ENCODE results near the gene SLC38A4. TPM values are rescaled to one million over a fixed set of nuclear protein-coding genes. Genes with fewer than 3 reads are reported as not detected.
A peak's percentile ranks its signal among the peaks of the same experiment; 100 is the strongest.

Gene SLC38A4, protein sequence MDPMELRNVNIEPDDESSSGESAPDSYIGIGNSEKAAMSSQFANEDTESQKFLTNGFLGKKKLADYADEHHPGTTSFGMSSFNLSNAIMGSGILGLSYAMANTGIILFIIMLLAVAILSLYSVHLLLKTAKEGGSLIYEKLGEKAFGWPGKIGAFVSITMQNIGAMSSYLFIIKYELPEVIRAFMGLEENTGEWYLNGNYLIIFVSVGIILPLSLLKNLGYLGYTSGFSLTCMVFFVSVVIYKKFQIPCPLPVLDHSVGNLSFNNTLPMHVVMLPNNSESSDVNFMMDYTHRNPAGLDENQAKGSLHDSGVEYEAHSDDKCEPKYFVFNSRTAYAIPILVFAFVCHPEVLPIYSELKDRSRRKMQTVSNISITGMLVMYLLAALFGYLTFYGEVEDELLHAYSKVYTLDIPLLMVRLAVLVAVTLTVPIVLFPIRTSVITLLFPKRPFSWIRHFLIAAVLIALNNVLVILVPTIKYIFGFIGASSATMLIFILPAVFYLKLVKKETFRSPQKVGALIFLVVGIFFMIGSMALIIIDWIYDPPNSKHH
- 1 to 10 TPM; 1.0 to 5.9 (median 1.7) TPM for total RNA-seq

DNA sequence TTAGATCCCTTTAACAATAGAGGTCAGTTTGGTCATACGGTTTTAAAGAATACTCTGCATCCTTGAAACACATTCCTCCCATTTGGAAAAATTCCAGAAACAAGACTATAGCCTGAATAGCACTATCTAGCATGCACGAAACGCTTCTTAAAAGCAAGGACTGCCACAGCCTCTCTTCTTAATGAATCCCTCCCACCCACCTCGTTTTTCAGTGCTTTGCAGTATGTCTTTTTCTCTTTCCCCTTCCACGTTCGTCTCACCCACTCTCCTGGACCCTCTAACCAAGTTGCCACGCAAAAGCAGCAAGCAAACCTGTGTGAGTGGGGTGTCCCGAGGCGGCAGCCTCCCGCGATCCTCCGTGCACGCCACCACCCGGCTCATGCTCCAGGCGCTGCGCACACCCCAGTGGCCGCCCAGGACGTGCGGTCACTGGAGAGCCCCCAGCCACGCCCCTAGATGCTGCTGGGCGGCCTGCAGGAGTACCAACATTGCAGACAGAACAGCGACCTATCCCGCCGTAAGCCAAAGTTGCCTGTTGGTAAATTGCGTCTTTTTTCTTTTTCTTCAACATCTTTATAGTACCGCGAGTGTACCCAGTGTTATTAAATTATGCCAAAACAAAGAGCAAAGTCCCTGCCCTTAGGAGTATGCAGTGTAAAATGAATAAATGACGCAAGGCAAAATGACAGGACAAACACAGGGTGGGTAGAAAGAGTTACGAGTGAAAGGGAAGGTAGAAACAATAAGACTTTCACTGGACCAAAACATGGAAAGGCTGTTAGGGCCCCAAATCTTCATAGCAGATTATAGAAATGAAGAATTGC, at the start of gene SLC38A4:
Gene SLC38A4, minus strand, starts transcription at position 407 of the 824 bp plus-strand sequence. CDS start 32,926 bp downstream, outside the sequence.
- H3K27ac ChIP-seq = no peak within 1 kb of the TSS
- peak in 1 of 2 donors; percentile 26 for DNase-seq
- H3K9me3 ChIP-seq = no peaks in the 10 kb centered on the region
- intact Hi-C loops (cut with DNase I; ENCODE audit: low total_unique reads) = no loop called here
- H3K36me3 ChIP-seq = no peaks in the 10 kb centered on the region
- H3K27me3 ChIP-seq = no peaks in the 10 kb centered on the region
- TF ChIP-seq POLR2A (IDR thresholded peaks at IDR 0.05) = no peak
- TF ChIP-seq, protein P1, sequence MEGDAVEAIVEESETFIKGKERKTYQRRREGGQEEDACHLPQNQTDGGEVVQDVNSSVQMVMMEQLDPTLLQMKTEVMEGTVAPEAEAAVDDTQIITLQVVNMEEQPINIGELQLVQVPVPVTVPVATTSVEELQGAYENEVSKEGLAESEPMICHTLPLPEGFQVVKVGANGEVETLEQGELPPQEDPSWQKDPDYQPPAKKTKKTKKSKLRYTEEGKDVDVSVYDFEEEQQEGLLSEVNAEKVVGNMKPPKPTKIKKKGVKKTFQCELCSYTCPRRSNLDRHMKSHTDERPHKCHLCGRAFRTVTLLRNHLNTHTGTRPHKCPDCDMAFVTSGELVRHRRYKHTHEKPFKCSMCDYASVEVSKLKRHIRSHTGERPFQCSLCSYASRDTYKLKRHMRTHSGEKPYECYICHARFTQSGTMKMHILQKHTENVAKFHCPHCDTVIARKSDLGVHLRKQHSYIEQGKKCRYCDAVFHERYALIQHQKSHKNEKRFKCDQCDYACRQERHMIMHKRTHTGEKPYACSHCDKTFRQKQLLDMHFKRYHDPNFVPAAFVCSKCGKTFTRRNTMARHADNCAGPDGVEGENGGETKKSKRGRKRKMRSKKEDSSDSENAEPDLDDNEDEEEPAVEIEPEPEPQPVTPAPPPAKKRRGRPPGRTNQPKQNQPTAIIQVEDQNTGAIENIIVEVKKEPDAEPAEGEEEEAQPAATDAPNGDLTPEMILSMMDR (IDR thresholded peaks at IDR 0.05) = peak in 1 of 4 experiments; percentile 4
- peaks cover 0 to 1% of the 10 kb centered on the region in 2 donors for H3K4me1 ChIP-seq
- H3K4me3 ChIP-seq = peak within 1 kb of the TSS; percentile 22 to 23

DNA sequence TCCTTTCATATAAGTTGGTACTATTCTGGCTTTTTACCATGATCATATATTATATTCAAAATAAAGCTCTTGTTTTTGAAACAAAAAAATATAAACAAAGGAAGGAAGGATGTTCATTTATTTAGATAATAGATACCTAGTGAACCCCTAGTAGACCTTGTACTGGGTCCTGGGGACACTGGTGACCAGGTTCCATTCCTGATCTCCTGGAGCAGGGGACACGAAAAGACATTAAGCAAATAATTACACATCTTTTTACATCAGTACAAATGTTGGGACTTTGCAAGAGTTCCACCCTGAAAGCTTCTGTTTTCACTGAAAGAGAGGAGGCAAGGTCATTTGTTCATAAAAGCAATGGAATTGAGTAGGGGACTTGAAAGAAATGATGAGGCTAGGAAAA, 49.3 kb upstream of the SLC38A4 start:
- intact Hi-C loops (cut with DNase I; ENCODE audit: low total_unique reads) = no loop called here
- Histone ChIP-seq H3K4me3 (no peak overlapping the region), H3K9me3 (peaks cover 0 to 7% of the 10 kb centered on the region in 2 donors), H3K27me3 (no peaks in the 10 kb centered on the region), H3K27ac (no peak overlapping the region), H3K4me1 (no peaks in the 10 kb centered on the region), H3K36me3 (no peaks in the 10 kb centered on the region)
- TF ChIP-seq POLR2A (IDR thresholded peaks at IDR 0.05) = no peak
- TF ChIP-seq, protein P1 (IDR thresholded peaks at IDR 0.05) = no peak
- DNase-seq = no peak

DNA sequence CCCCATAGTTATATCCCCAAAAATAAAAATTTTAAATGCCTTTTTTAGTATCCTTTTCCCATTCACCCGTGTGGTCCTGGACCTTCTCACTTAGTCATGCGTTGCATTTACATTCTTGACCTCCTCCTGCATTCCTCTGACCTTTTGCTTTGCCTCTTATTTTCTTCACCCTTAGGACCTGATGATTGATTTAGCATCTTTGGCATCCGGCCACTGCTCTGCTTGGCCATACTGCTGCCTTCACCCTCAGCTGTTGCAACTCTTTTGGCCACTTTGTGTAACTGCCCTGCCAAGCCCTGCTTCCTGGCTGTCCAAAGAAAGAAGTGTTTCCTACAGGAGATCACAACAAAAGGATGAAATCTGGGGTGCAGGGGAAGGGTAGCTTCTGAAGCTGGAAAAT, 48.8 kb upstream of the SLC38A4 start:
- intact Hi-C loops (cut with DNase I; ENCODE audit: low total_unique reads) = no loop called here
- Histone ChIP-seq H3K9me3 (peaks cover 0 to 7% of the 10 kb centered on the region in 2 donors), H3K27ac (no peak overlapping the region), H3K4me3 (no peak overlapping the region), H3K36me3 (no peaks in the 10 kb centered on the region), H3K4me1 (no peaks in the 10 kb centered on the region), H3K27me3 (no peaks in the 10 kb centered on the region)
- no peak for DNase-seq
- TF ChIP-seq, protein P1 (IDR thresholded peaks at IDR 0.05) = no peak
- no peak for TF ChIP-seq POLR2A (IDR thresholded peaks at IDR 0.05)

DNA sequence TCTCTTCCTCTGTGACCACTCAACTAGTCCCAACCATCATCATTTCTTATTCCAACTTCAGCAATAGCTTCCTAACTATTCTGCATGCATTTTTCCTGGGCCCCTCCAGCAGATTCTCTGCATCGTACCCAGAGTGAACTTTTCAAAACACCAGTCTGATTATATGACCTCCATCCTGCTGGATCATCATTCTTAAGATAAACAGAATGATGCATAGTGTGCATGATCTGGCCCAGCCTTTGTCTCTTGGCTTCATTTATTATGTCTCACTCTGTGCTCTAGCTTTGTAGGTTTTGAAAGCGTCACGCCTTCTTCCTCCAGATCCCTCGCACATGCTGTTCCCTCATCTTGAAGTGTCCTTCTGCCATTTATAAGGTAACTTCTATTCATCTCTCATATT, 46.3 kb upstream of the SLC38A4 start:
- TF ChIP-seq POLR2A (IDR thresholded peaks at IDR 0.05) = no peak
- TF ChIP-seq, protein P1 (IDR thresholded peaks at IDR 0.05) = no peak
- Histone ChIP-seq H3K36me3 (no peaks in the 10 kb centered on the region), H3K27ac (no peak overlapping the region), H3K4me3 (no peak overlapping the region), H3K9me3 (peaks cover 0 to 7% of the 10 kb centered on the region in 2 donors), H3K27me3 (no peaks in the 10 kb centered on the region), H3K4me1 (no peaks in the 10 kb centered on the region)
- no peak for DNase-seq
- intact Hi-C loops (cut with DNase I; ENCODE audit: low total_unique reads) = no loop called here
